WERI-Rb-1 (cell line): Measurements from ENCODE around the gene PPP3CA.

Experiments
- DNase-seq: peaks from one replicate; pipeline ENCODE4 v3.0.0-alpha.2; 2020
- H3K27ac ChIP-seq: fragments of 250-450 bp; sonication (Bioruptor Pico); 2 replicates; pipeline ENCODE4 v1.5.1; 2020; ENCODE audit warnings: mild to moderate bottlenecking, moderate library complexity
- H3K27me3 ChIP-seq: fragments of 250-450 bp; sonication (Bioruptor Pico); 2 replicates; pipeline ENCODE4 v1.5.1; 2021; ENCODE audit warnings: mild to moderate bottlenecking, low read depth, moderate library complexity; ENCODE audit not compliant: insufficient read depth, severe bottlenecking
- H3K36me3 ChIP-seq: fragments of 250-450 bp; sonication (Bioruptor Pico); 2 replicates; pipeline ENCODE4 v1.5.1; 2020; ENCODE audit warnings: mild to moderate bottlenecking, moderate library complexity
- H3K4me3 ChIP-seq: 2 replicates; pipeline ENCODE4 v1.5.1; 2011; ENCODE audit warnings: low read depth, mild to moderate bottlenecking, control low read depth, low read length
- H3K9me3 ChIP-seq: fragments of 250-450 bp; sonication (Bioruptor Pico); 2 replicates; pipeline ENCODE4 v1.5.1; 2021; ENCODE audit warnings: mild to moderate bottlenecking, moderate library complexity; ENCODE audit not compliant: severe bottlenecking
- TF ChIP-seq, protein P1 (sequence below): IDR thresholded peaks from 2 replicates; pipeline ENCODE4 v1.5.1; 2011; ENCODE audit warnings: low read depth, mild to moderate bottlenecking, control low read depth, inconsistent platforms, low read length

The PPP3CA gene

DNA sequence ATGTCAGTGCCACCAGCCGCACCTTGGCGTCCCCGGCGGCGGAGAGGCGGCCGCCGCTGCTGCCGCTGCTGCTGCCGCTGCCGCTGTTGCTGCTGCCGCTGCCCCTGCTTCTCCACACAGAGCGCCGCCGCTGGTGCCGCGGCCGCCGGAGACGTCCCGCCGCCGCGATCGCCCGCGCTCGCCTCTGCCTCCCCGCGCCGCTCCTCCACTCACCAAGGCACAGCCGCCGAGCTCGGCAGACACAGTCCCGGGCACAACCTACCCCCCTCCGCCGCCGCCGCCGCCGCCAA, at the start of gene PPP3CA:
Gene PPP3CA (minus strand): TSS at position 260 of the 290 bp plus-strand sequence.
- H3K4me3 ChIP-seq: peak within 1 kb of the TSS; percentile 52
- H3K9me3 ChIP-seq: no peaks in the 10 kb centered on the region
- peaks cover 5% of the 10 kb centered on the region; the same call in 1 of the 2 replicates for H3K36me3 ChIP-seq
- H3K27ac ChIP-seq: peak within 1 kb of the TSS; percentile 78
- H3K27me3 ChIP-seq: no peaks in the 10 kb centered on the region
- TF ChIP-seq, protein P1, sequence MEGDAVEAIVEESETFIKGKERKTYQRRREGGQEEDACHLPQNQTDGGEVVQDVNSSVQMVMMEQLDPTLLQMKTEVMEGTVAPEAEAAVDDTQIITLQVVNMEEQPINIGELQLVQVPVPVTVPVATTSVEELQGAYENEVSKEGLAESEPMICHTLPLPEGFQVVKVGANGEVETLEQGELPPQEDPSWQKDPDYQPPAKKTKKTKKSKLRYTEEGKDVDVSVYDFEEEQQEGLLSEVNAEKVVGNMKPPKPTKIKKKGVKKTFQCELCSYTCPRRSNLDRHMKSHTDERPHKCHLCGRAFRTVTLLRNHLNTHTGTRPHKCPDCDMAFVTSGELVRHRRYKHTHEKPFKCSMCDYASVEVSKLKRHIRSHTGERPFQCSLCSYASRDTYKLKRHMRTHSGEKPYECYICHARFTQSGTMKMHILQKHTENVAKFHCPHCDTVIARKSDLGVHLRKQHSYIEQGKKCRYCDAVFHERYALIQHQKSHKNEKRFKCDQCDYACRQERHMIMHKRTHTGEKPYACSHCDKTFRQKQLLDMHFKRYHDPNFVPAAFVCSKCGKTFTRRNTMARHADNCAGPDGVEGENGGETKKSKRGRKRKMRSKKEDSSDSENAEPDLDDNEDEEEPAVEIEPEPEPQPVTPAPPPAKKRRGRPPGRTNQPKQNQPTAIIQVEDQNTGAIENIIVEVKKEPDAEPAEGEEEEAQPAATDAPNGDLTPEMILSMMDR: no peak
- DNase-seq: no peak

GRCh38 chr4:101393256-101393655, 45.9 kb upstream of the PPP3CA start:
- Histone ChIP-seq H3K27ac (no peak overlapping the region), H3K4me3 (no peak overlapping the region), H3K9me3 (no peaks in the 10 kb centered on the region), H3K27me3 (no peaks in the 10 kb centered on the region), H3K36me3 (no peaks in the 10 kb centered on the region)
- DNase-seq: no peak
- TF ChIP-seq, protein P1: no peak

- H3K27me3 ChIP-seq: no peaks in the 10 kb centered on the region
- DNase-seq: no peak
- no peaks in the 10 kb centered on the region for H3K9me3 ChIP-seq
- TF ChIP-seq, protein P1: no peak
- H3K27ac ChIP-seq: no peak overlapping the region
- no peaks in the 10 kb centered on the region for H3K36me3 ChIP-seq
- no peak overlapping the region for H3K4me3 ChIP-seq
Measured at GRCh38 chr4:101370663-101371210, 23.4 kb upstream of the PPP3CA start.

DNA sequence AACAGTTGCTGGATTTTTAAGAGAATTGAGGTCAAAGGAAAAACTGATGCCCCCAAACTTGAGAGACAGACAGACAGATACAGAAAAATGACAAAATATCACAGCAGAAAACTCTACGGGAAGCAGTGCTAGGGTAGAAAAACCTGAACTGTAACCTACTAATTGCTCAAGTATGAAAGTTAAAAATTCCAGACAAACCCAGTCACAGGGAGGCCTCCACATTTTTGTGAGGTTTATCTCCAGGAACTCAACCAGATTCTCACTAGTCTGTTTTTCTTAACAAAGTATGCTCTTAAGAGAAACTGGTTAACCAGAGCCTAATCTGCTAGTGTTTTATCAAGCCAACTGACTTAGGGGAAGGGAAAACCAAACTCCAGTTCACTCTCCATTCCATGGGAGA, 19.9 kb upstream of the PPP3CA start:
- DNase-seq: no peak
- Histone ChIP-seq H3K9me3 (no peaks in the 10 kb centered on the region), H3K27ac (no peak overlapping the region), H3K36me3 (no peaks in the 10 kb centered on the region), H3K4me3 (no peak overlapping the region), H3K27me3 (no peaks in the 10 kb centered on the region)
- TF ChIP-seq, protein P1: no peak

- no peak for DNase-seq
- Histone ChIP-seq H3K27me3 (no peaks in the 10 kb centered on the region), H3K27ac (no peak overlapping the region)
Measured at GRCh38 chr4:101366331-101366730, 19.0 kb upstream of the PPP3CA start.

GRCh38 chr4:101357751-101358150, 10.4 kb upstream of the PPP3CA start:
- no peak overlapping the region for H3K27ac ChIP-seq
- TF ChIP-seq, protein P1: no peak
- no peak for DNase-seq

More at GRCh38 chr4:101366331-101366730, 19.0 kb upstream of the PPP3CA start:
- H3K9me3 ChIP-seq: no peaks in the 10 kb centered on the region
- H3K36me3 ChIP-seq: no peaks in the 10 kb centered on the region
- TF ChIP-seq, protein P1: no peak
- no peak overlapping the region for H3K4me3 ChIP-seq

More at GRCh38 chr4:101357751-101358150, 10.4 kb upstream of the PPP3CA start:
- Histone ChIP-seq H3K27me3 (no peaks in the 10 kb centered on the region), H3K4me3 (no peak overlapping the region), H3K9me3 (no peaks in the 10 kb centered on the region), H3K36me3 (no peaks in the 10 kb centered on the region)
